GM12872 (cell line): Measurements from ENCODE around the gene KCNMA1.

Experiments used
- TF ChIP-seq, protein P1 (sequence below): IDR thresholded peaks from 3 replicates; pipeline ENCODE4 v1.5.1; 2011; ENCODE audit warnings: low read depth, mild to moderate bottlenecking, low read length, moderate library complexity; ENCODE audit not compliant: insufficient read depth

KCNMA1 gene

DNA sequence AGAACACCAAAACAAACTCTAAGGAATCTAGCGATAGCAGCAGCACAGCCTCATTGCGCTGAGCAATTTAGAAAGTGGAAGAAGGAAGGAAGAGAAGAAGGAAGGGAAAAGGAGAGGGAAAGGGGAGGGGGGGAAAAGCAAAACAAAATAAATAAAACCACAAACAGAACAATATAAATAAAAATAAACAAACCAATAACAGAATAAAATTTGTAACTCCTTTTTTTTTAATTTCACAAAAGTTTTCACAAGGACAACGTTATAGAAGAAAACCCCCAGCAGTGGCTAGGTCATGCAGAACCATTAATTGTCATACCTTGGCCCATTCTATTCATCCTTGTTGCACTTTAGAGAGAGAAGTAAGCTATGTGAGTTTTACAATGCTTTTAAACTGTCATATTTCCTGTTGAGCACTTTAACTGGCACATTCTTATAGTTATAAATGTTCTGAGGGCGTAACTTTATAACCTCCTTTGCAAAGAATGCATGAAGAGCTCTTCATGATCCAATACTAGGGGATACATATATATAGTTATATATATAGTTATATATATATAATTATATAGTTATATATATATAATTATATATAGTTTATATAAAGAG is 752.8 kb downstream of the KCNMA1 start:
- TF ChIP-seq, protein P1, sequence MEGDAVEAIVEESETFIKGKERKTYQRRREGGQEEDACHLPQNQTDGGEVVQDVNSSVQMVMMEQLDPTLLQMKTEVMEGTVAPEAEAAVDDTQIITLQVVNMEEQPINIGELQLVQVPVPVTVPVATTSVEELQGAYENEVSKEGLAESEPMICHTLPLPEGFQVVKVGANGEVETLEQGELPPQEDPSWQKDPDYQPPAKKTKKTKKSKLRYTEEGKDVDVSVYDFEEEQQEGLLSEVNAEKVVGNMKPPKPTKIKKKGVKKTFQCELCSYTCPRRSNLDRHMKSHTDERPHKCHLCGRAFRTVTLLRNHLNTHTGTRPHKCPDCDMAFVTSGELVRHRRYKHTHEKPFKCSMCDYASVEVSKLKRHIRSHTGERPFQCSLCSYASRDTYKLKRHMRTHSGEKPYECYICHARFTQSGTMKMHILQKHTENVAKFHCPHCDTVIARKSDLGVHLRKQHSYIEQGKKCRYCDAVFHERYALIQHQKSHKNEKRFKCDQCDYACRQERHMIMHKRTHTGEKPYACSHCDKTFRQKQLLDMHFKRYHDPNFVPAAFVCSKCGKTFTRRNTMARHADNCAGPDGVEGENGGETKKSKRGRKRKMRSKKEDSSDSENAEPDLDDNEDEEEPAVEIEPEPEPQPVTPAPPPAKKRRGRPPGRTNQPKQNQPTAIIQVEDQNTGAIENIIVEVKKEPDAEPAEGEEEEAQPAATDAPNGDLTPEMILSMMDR = no peak

DNA sequence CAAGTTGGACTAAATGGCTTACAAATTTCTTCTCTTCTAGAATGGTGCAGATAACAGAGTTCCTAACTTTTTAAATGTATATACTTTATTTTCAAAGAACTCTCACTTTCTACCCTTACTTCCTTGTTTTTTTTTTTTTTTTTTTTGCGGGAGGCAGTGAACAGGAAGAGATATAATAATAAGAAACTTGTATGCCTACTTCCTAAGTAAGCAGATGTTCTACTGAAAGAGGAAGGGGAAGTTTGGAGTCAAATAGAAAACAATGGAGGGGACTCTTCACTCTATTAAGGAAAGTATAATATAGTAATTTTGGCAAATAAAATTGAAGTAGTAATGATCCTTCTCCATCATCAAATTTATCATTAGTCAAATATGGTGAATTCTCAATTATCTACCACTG is 754.0 kb downstream of the KCNMA1 start:
- TF ChIP-seq, protein P1 = no peak

DNA sequence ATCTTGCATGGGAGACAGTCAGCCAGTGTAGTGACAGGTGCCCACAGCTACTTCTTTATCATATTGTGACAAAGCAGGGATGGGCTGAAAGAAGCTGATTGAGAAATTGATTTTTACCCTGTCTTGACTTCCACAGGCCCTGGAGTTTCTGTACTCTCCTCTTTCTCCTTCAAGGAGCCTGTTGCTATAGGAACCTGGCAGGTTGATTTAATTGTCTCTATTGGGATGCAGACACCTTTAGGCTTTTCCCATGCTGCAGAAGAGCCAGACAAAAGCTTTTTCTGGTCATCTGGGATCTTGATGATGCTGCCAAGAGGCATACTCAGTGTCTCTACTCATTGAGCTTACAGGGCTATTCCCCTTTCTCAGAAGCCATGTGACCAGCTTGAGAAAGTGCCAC is 754.8 kb downstream of the KCNMA1 start:
- TF ChIP-seq, protein P1 = no peak

DNA sequence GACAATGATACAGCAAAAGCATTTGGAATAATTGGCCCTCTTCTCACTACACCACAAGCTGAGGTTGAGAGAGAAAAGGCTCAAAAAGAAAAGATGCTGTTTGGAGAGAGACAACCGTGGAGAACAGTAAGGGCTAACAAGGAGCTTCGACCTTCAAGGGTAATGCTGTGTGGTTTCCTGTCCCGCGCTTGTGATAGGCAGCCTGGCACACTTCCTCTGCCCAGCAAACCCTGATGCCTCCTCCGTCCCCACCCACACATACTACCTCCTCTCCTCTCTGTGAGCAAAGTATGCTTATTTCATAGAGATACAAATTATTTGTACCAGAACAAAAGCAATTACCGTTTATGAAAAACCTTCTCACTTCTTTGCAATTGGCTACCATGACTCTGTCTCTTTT is 755.4 kb downstream of the KCNMA1 start:
- TF ChIP-seq, protein P1 = no peak

DNA sequence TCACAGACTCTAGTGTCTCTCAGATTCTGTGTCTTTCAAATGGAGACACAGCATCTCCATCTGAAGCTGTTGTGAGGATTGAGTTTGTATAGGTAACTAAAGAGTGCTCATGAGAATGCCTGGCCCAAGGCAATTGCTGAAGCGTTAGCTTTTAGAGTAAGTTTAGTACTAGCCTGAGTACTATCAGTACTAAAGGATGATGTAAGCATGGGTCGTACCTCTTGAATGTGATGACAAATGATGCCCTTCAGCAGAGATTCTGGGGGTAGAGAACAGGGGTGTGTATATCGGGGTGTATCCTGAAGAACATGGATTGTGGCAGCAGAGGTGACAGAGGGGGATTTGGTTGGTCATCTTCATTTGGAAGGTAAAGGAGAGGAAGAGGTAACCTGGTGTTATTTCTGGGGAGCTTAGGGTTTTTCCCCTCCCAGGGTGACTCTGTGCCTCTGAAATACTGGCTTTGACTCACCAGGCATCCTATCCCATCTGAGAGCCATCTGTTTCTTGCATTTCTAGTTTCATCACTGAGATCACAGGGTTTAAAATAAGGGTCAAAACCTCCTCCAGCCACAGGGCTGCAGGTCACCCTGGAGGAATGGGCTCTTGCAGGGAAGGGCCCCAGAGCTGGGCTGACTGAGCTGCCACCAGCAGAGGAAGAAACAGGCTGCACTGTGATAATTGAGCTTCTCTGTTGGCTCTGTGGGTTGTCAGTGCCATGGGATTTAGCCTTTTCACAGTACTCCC is 756.0 kb downstream of the KCNMA1 start:
- TF ChIP-seq, protein P1 = no peak

DNA sequence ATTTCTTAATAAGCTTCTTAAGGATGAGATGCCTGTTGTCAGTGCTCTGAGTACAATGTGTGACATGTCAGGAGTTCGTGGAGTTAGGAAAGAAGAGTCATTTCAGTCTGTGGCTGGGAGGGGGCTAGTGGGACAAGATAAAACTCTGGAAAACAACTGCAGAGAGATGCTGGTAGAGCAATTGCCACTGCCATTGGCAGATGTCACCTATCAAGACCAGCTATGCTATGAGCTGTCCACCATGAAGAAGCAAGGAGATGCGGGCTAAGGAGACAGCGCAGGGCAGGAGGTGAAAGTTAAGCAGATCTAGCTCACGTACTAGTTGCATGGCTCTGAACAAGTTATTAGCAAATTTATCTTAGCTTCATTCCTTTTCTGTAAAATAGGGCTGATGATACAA is 756.7 kb downstream of the KCNMA1 start:
- TF ChIP-seq, protein P1 = no peak

DNA sequence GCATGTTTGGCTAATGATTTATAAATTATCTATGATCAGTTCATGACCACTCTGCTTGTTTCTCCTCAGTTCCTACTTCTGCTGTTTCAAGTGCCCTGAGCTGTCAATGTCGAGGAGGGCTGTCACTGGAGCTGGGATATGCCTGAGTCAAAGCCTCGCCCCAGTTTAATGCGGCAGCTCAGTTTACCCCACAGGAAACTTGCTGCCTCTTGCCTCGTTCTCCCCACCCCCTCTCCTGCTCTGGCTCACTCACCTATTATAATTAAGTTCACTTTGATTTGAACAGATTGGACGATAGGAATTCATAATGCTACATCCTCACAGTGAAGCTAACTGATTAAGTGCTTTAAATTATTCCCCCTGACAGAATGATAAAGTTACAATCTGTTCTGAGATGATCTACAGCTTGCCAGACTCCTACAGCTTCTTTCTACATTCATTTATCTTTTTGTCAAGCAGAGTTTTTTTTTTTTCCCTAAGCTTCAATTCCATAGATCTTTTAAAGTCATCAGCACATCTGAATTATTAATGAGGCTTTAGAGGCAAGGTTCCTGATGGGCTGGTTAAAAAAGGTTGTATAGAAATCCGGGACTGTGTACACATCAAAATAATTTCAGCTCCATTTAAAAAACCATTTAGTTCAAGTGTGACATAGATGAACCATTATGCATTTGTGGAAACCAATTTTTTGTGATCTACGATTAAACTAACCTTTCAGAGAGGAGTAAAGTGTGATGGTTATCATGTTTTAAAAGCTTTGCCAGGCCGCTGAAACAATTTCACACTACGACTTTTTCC is 758.3 kb downstream of the KCNMA1 start:
- TF ChIP-seq, protein P1 = no peak
